ENCODE data around the gene HTR4. TPM values are rescaled to one million over a fixed set of nuclear protein-coding genes. Genes with fewer than 3 reads are reported as not detected.
"Not testable (repeated sequence)": the region's sequence is repeated elsewhere in the genome, so short reads cannot be mapped to it uniquely, and the experiment has no call there.

Gene HTR4
- total RNA-seq, 2 donors from 2014 or later = 4.3 to 7.9 TPM

DNA sequence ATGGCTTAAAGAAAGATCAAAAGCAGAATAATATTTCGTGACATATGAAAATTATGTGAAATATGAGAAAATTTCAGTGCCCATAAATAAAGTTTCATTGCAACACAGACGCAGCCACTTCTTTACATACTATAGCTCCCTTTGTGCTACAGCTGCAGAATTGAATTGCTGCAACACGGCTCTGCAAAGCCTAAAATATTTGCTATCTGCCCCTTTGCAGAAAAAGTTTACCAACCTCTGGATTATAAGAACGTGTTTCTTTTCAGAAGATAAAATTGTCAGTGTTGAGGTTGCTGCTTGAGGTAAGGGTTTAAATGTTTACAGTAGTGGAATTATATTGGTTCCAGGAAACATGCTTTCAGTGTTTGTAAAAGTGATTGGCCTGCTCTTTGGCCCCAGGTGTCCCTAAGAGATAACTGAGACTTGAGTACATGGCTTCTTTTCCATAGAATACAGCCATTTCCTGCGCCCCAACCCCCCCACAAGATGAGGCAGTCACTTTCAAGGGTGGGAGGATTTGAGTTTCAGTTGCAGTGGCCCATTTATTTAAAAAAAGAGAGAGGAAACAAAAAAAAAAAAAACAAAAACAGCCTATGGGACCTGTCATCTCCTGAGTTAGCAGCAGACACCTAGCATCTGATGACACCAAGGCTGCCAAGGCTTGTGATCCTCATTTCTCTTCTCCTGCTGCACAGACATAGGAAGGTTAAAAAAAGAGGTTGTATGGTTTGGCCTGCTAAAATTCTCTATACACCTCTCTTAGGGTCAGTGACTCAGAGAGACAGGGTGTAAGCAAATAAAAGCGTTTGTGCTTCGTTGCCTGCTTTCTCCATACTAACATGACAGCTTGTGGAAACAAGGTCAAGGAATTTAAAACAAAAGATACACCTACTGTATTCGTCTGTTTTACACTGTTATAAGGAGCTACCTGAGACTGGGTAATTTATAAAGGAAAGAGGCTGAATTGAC lies 28.0 kb upstream of the HTR4 start:
- no peak for DNase-seq (ENCODE audit: low spot score)
- no peaks in the 10 kb centered on the region for H3K27me3 ChIP-seq
- peaks cover 0 to 35% of the 10 kb centered on the region in 2 donors for H3K4me1 ChIP-seq
- H3K27ac ChIP-seq = no peak overlapping the region
- no peaks in the 10 kb centered on the region for H3K36me3 ChIP-seq
- no peak overlapping the region for H3K4me3 ChIP-seq
- H3K9me3 ChIP-seq = no peaks in the 10 kb centered on the region
- TF ChIP-seq, protein P1, sequence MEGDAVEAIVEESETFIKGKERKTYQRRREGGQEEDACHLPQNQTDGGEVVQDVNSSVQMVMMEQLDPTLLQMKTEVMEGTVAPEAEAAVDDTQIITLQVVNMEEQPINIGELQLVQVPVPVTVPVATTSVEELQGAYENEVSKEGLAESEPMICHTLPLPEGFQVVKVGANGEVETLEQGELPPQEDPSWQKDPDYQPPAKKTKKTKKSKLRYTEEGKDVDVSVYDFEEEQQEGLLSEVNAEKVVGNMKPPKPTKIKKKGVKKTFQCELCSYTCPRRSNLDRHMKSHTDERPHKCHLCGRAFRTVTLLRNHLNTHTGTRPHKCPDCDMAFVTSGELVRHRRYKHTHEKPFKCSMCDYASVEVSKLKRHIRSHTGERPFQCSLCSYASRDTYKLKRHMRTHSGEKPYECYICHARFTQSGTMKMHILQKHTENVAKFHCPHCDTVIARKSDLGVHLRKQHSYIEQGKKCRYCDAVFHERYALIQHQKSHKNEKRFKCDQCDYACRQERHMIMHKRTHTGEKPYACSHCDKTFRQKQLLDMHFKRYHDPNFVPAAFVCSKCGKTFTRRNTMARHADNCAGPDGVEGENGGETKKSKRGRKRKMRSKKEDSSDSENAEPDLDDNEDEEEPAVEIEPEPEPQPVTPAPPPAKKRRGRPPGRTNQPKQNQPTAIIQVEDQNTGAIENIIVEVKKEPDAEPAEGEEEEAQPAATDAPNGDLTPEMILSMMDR (IDR thresholded peaks at IDR 0.05) = no peak

GRCh38 chr5:148681157-148682057 lies 27.1 kb upstream of the HTR4 start:
- no peak overlapping the region for H3K4me3 ChIP-seq
- H3K9me3 ChIP-seq = no peaks in the 10 kb centered on the region
- DNase-seq (ENCODE audit: low spot score) = no peak
- no peaks in the 10 kb centered on the region for H3K36me3 ChIP-seq
- TF ChIP-seq, protein P1 (IDR thresholded peaks at IDR 0.05) = no peak
- no peaks in the 10 kb centered on the region for H3K27me3 ChIP-seq
- peaks cover 0 to 33% of the 10 kb centered on the region in 2 donors for H3K4me1 ChIP-seq
- H3K27ac ChIP-seq = no peak overlapping the region

GRCh38 chr5:148673704-148674103 lies 19.4 kb upstream of the HTR4 start:
- not testable (repeated sequence) for H3K27me3 ChIP-seq; H3K4me3 ChIP-seq; H3K4me1 ChIP-seq; DNase-seq (ENCODE audit: low spot score); H3K36me3 ChIP-seq; H3K9me3 ChIP-seq; H3K27ac ChIP-seq

DNA sequence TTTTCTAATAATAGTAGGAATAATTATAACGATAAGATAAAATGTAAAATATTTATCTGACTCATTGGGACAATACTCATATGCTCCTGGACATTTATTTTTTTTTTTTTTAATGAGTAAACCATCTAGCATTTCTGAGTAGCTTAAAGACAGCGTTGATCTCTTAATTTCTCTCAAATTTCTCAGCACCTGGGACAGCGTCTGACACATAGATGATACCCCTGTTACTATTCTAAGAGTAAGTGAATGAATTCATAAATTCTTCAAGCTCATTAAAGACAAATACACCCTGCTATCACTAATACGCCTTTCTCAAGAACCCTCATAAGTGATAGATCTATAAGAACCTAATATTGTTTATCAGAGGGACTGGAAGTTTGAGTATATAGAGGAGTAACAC lies 12.0 kb upstream of the HTR4 start:
- Histone ChIP-seq H3K27me3 (no peaks in the 10 kb centered on the region), H3K9me3 (no peaks in the 10 kb centered on the region), H3K4me3 (no peak overlapping the region), H3K36me3 (no peaks in the 10 kb centered on the region), H3K27ac (no peak overlapping the region), H3K4me1 (no peaks in the 10 kb centered on the region)
- DNase-seq (ENCODE audit: low spot score) = no peak
- TF ChIP-seq, protein P1 (IDR thresholded peaks at IDR 0.05) = no peak

GRCh38 chr5:148665431-148665830 lies 11.1 kb upstream of the HTR4 start:
- DNase-seq (ENCODE audit: low spot score) = no peak
- TF ChIP-seq, protein P1 (IDR thresholded peaks at IDR 0.05) = no peak
- H3K4me3 ChIP-seq = no peak overlapping the region
- no peaks in the 10 kb centered on the region for H3K27me3 ChIP-seq
- no peaks in the 10 kb centered on the region for H3K36me3 ChIP-seq
- H3K9me3 ChIP-seq = no peaks in the 10 kb centered on the region
- H3K27ac ChIP-seq = no peak overlapping the region
- peaks cover 0 to 4% of the 10 kb centered on the region in 2 donors for H3K4me1 ChIP-seq

- Histone ChIP-seq H3K27me3 (no peaks in the 10 kb centered on the region), H3K36me3 (no peaks in the 10 kb centered on the region), H3K4me1 (peaks cover 0 to 16% of the 10 kb centered on the region in 2 donors), H3K27ac (no peak overlapping the region), H3K9me3 (no peaks in the 10 kb centered on the region), H3K4me3 (no peak overlapping the region)
- no peak for DNase-seq (ENCODE audit: low spot score)
- TF ChIP-seq, protein P1 (IDR thresholded peaks at IDR 0.05) = no peak
Observed at GRCh38 chr5:148663509-148663908, 9.2 kb upstream of the HTR4 start.
